Fibroblast of the aortic adventitia (primary cell): ENCODE data around the gene ATAD3B. TPM values are rescaled to one million over a fixed set of nuclear protein-coding genes. Genes with fewer than 3 reads are reported as not detected.
A peak's percentile ranks its signal among the peaks of the same experiment; 100 is the strongest.
"Not testable (repeated sequence)": the region's sequence is repeated elsewhere in the genome, so short reads cannot be mapped to it uniquely, and the experiment has no call there.

Source experiments
- DNase-seq: peaks from one replicate; pipeline ENCODE4 v3.0.0-alpha.2; 2010; ENCODE audit warnings: low read depth
- H3K4me3 ChIP-seq: 2 replicates; pipeline ENCODE4 v1.5.1; 2011; ENCODE audit warnings: low read depth, mild to moderate bottlenecking, control low read depth, low read length, moderate library complexity
- CTCF ChIP-seq: IDR thresholded peaks from 2 replicates; pipeline ENCODE4 v1.5.1; 2011; ENCODE audit warnings: mild to moderate bottlenecking, low read length, control low read depth, inconsistent platforms; ENCODE audit not compliant: insufficient read depth
- total RNA-seq: library from RNA; depleted of rRNA; stranded (reverse); fragments of >200 nt; gene quantifications from 2 replicates; pipeline ENCODE4 v1.2.3, GENCODE V29; 2012; ENCODE audit warnings: low replicate concordance

Gene ATAD3B
- total RNA-seq, 1 donor = 15.7 TPM

DNA sequence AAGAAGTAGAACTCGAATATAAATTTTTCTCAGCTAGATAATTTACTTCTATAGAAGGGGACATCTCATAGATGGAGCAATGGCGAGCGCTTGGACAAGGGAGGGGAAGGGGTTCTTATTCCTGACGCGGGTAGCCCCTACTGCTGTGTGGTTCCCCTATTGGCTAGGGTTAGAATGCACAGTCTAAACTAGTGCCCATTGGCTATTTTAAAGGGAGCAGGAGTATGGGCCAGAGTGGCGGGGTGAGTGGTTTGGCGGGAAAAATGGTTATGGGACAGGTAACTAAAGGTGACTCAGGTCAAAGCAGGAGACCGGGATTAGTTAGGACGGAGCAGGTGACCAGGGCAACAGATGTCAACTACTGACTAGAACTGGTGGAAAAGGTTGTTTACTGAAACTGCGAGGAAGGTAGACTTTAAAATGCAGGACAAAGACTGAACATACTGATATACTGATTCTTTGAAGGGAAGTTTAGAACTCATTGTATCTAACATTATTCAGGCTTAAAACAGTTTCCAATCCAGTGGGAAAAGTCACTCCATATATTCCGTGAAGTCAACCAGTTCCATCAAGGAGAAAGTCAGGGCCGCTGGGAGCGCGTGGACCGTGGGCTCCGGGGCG, 39.5 kb downstream of the ATAD3B start:
- TF ChIP-seq CTCF = peak; percentile 23
- DNase-seq = peak; percentile 9

DNA sequence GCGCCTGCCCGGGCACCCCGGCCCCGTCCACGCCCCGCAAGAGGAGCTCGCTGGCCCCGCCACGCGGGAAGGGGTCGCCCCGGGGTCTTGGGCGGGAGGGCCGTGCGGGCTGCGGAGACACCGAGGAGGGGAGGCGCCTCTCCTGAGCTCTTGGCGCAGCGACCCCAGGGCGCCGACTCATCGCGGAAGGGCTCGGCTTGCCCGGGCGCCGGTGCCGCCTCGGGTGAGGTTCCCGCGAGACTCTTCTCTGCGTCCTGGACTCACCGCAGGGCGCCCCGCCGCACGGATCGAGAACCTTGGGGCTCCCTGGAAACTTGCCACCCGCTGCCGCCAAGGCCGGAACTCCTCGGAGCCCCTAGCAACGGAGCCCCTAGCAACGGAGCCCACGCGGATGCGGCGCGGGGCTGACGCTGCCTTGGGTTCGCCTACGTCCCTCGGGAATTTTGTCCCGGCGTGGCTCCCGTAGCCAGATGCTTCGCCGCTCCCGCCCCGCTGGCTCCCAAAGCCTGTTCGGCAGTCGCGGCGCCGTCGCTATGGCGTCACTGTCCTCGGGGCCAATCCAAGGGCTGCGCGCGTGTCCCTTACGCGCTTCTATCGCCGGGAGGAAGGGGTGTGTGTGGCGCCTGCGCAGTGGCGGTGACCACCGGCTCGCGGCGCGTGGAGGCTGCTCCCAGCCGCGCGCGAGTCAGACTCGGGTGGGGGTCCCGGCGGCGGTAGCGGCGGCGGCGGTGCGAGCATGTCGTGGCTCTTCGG, 40.1 kb downstream of the ATAD3B start, which contains the start of gene ATAD3A:
Gene ATAD3A (plus strand): TSS at position 630 of the 753 bp plus-strand sequence. CDS start 107 bp downstream, at position 737.
- H3K4me3 ChIP-seq = peak within 1 kb of the TSS; percentile 90
- no peak for TF ChIP-seq CTCF
- peak; percentile 97 for DNase-seq

More for the DNA sequence above, 39.5 kb downstream of the ATAD3B start:
- peak overlapping the region; percentile 90 for H3K4me3 ChIP-seq

GRCh38 chr1:1512425-1512824, 40.9 kb downstream of the ATAD3B start:
- not testable (repeated sequence) for DNase-seq
- H3K4me3 ChIP-seq = peak overlapping the region; percentile 69

GRCh38 chr1:1513675-1514074, 42.1 kb downstream of the ATAD3B start:
- DNase-seq, H3K4me3 ChIP-seq: not testable (repeated sequence)

DNA sequence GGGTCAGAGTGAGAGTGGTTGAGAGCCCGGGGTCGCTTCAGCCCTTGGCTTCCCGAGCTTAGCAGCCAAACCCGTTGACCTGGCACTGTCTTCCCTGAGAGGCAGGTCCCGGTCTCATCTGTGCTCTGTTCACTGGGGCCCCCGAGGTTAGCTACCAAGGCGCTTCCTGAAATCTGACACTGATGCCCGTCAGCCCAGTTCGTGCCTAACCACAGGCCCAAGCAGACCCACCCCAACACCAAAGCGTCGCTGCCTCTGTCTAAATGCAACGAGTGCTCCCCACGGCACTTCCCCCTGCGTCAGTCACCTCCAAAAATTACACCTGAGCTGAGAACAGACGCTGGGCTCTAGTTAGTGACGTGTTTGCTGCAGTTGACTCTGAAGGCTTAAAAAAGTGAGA, 42.8 kb downstream of the ATAD3B start:
- not testable (repeated sequence) for DNase-seq, H3K4me3 ChIP-seq

- not testable (repeated sequence) for H3K4me3 ChIP-seq, DNase-seq
Measured at GRCh38 chr1:1516923-1517322, 45.4 kb downstream of the ATAD3B start.

DNA sequence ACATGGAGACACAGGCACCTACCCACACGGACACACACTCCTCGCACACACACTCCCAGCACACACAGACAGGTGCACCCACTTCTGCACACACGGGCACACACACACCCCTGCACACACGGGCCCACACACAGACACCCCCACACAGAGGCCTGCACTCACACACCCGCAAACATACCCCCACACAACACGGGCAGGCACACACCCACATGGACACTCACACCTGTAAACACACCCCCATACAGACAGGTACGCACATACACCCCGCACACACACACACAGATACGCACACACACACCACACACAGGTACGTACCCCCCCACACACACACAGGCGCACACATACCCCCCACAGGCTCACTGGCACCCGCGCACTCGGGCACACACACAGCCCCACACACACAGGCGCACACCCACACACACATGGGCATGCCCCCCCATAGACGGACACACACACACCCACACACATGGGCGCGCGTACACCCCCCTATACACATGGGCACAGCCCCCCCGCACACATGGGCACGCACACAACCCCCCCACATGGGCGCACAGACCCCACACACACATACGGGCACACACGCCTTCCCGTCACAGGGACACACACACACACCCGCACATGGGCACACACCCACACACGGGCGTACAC, 46.5 kb downstream of the ATAD3B start:
- TF ChIP-seq CTCF = no peak
- no peak overlapping the region for H3K4me3 ChIP-seq
- no peak for DNase-seq

DNA sequence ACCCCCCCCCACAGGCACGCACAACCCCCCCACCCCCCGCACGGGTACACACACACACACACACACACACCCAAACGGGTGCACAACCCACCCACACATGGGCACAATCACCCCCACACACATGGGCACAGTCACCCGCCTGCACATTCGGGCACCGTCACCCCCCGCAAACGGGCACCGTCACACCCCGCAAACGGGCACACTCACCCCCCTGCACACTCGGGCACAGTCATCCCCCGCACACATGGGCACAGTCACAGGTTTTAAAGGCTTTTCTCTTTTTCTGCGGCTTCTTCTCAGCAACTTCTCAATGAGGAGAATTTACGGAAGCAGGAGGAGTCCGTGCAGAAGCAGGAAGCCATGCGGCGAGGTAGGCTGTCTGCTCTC, 47.0 kb downstream of the ATAD3B start:
- not testable (repeated sequence) for DNase-seq, H3K4me3 ChIP-seq

DNA sequence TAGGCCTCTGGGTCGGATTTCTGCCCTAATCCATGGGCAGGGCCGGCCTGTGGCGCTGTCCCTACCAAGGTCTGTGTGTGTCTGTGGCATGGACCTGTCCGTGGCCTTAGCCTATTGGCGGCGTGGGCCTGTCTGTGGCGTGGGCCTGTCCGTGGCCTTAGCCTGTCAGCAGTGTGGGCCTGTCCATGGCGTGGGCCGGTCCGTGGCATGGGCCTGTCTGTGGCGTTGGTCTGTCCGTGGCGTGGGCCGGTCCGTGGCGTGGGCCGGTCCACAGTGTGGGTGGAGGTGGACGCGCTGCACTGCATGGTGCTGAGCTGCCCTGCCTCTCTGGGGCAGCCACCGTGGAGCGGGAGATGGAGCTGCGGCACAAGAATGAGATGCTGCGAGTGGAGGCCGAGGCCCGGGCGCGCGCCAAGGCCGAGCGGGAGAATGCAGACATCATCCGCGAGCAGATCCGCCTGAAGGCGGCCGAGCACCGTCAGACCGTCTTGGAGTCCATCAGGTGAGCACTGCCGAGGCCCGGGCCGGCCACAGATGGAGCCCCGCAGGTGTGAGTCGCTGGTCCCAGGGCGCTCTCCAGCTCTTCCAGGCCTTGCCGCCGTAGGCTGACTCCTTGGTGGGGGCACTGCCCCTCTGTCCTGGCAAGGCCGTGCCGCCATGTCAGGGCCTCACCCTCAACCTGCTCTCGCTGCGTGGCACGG, 48.4 kb downstream of the ATAD3B start:
- H3K4me3 ChIP-seq, DNase-seq: not testable (repeated sequence)
